ENCODE data around the gene DNMT3B.
"Not testable (repeated sequence)": the region's sequence is repeated elsewhere in the genome, so short reads cannot be mapped to it uniquely, and the experiment has no call there.

DNMT3B gene

DNA sequence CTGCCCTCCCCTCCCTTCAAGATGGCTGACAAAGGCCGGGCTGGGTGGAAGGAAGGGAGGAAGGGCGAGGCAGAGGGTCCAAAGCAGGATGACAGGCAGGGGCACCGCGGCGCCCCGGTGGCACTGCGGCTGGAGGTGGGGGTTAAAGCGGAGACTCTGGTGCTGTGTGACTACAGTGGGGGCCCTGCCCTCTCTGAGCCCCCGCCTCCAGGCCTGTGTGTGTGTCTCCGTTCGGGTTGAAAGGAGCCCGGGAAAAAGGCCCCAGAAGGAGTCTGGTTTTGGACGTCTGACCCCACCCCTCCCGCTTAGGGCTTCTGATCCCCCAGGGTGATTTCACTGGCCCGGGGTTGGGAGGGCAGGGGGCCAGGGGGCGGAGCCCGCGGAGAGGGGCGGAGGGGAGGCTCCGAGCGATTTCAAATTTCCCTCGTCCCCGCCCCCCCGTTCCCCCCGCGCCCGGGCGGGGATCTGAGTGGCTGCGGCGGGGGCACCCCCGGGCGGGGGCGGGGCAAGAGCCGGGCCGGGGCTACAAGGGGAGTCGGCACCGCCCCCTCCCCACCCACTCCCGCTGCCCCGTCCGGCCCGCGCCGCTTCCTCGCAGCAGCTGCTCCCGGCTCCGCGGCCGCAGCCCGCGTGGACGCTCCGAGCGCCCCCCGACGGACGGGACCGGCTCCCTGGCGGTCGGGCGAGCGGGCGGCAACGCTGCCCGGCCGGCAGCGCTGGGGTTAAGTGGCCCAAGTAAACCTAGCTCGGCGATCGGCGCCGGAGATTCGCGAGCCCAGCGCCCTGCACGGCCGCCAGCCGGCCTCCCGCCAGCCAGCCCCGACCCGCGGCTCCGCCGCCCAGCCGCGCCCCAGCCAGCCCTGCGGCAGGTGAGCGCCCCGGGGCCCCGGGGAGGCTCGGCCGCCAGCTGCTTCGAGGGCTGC, at the start of gene DNMT3B:
DNMT3B (plus strand) TSS at position 555 of the 923 bp plus-strand sequence. CDS start 17,939 bp downstream, outside the sequence.
- DNase-seq, result no peak

- DNase-seq, result no peak
These were observed 43.3 kb upstream of the DNMT3B start for GRCh38 chr20:32718749-32719348.

GRCh38 chr20:32727683-32728082, 34.5 kb upstream of the DNMT3B start:
- no peak for DNase-seq

GRCh38 chr20:32728435-32728834, 33.8 kb upstream of the DNMT3B start:
- not testable (repeated sequence) for DNase-seq

DNA sequence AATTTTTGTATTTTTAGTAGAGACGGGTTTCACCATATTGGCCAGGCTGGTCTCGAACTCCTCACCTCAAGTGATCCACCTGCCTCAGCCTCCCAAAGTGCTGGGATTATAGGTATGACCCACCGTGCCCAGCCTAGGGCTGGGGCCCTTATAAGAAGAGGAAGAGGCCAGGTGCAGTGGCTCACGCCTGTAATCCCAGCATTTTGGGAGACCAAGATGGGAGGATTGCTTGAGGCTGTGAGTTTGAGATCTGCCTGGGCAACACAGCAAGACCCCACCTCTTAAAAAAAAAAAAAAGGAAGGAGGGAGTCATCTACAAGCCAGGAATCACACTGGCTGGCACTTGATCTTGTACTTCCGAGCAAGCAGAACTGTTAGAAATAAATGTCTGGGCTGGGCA, 32.9 kb upstream of the DNMT3B start:
- not testable (repeated sequence) for DNase-seq

DNA sequence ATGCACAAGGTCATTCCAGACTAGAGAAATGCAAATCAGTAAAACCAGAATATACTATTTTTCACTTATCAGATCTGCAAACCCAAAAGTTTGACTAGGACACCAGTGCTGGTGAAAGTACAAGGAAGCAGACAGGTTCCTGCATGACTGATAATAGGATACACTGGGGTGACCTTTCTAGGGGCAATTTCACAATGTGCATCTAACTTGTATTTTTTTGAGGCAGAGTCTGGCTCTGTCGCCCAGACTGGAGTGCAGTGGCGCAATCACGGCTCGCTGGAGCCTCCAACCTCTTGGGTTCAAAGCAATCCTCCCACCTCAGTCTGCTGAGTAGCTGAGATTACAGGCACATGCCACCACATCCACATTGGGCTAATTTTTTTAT, 30.3 kb upstream of the DNMT3B start:
- no peak for DNase-seq

DNA sequence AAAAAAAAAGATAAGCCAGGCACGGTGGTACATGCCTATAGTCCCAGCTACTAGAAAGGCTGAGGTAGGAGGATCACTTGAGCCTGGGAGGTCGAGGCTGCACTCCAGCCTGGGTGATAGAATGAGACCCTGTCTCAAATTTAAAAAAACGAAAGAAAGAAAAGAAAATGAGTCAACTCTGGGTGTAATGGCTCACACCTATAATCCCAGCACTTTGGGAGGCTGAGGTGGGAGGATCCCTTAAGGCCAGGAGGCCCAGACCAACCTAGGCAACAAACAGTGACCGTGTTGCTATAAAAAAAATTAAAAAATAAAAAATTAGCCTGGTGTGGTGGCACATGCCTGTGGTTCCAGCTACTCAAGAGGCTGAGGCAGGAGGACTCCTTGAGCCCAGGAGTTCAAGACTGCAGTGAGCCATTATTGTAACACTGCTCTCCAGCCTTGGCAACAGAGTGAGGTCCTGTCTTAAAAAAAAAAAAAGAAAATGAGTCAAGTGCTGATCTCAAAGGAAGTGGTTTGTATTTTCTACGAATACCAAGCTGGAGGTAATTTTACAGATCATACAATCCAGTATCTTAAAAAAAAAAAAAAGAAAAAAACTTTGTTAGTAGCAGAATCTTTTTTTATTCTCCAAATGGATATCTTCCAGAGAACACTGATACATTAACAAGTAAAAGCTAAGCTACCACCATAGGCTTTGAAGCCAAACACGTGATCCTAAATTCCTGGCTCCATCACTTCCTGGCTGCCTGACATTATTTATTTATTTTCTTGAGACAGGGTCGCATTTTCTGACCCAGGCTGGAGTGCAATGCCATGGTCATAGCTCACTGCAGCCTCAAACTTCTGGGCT, 24.6 kb upstream of the DNMT3B start:
- DNase-seq, result no peak

GRCh38 chr20:32741151-32741550, 21.0 kb upstream of the DNMT3B start:
- DNase-seq, result no peak

- DNase-seq, result no peak
These were observed 19.6 kb upstream of the DNMT3B start for GRCh38 chr20:32742322-32743236.

- DNase-seq, result no peak
These were observed 18.7 kb upstream of the DNMT3B start, which contains the start of gene COMMD7 for GRCh38 chr20:32743237-32744112. Gene COMMD7, minus strand, starts transcription at chr20:32743467. Its CDS starts 76 bp downstream, at chr20:32743391.

GRCh38 chr20:32749914-32750637, 12.1 kb upstream of the DNMT3B start:
- no peak for DNase-seq

DNA sequence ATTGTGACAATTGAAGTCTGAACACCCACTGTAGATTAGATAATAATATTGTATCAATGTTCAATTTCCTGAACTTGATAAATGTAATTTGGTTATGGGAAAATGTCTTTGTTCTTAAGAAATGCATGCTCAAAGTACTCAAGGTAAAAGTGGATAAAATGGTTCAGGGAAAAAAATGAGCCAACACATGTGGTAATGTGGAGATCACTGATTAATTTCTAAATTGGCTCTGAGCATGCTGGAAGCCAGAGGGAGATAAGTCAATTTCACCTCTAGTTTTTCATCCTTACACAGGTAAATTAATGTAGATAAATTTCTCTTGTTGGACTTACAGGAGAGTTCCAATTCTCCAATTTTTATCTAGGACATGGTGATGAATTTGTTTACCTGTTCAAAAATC, 10.9 kb upstream of the DNMT3B start:
- no peak for DNase-seq

GRCh38 chr20:32751702-32752457, 10.3 kb upstream of the DNMT3B start:
- no peak for DNase-seq

DNA sequence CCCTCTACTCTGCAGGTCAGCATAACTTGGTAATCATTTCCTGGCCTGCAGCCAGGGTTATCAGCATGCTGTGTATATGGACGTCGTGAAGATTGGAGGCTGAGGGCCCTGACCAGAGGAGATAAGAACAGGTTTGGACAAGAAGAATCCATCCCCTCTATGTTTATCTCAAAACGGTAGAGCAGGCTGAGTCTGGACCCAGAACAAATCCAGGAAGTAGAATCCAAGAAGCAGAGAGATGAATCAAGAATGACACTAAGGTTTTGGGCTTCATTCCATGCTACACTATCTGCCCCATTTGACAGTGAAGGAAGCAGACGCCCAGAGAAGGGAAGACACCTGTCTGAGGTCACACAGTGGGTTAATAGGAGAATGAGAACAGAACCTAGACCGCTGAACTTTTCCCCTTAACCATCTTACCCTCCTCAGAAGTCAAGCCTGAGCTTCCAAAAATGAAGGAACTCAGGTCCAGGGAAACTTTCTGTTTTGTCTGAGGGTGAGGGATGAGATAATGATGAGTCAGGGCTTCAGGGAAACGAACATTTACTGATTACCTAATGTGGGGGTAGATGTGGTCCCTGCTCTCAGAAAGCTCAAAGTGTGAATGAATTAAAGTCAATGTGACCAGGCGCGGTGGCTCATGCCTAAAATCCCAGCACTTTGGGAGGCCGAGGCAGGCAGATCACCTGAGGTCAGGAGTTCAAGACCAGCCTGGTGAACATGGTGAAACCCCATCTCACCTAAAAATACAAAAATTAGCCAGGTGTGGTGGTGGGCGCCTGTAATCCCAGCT, 9.5 kb upstream of the DNMT3B start:
- DNase-seq, result no peak

DNA sequence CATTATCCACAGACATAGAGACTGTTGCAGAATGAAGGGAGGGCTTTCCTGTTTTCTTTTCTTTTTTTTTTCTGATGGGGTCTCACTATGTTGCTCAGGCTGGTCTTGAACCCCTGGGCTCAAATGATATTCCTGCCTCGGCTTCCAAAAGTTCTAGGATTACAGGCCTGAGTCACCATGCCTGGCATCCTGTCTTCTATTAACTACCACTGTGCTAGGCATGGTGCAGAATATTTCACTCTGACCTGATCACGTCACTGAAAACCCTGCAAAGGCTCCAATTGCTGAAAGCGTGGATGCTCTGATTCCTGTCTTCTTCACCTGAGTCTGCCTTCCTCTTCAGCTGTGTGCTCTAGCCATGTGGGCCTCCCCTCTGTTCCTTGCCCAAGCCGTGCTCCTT, 8.5 kb upstream of the DNMT3B start:
- no peak for DNase-seq

DNA sequence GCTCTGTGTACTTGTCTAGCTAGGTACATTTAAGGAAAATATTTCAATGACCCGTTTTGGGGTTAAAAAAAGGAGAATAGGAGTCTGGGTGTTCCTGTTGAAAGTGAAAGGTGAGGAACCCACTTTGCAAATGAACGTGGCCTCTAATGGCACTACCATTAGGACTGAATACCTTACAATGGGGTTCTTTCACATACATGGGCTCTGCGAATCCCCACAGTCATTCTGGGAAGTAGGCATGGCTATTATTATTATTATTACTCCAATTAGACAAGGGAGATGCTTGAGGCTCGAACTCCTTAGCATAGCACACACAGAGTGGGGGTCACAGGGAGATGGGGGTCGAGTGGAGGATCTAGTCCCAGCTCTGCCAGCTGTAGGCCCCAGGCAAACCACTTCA, 6.0 kb upstream of the DNMT3B start:
- DNase-seq, result no peak

DNA sequence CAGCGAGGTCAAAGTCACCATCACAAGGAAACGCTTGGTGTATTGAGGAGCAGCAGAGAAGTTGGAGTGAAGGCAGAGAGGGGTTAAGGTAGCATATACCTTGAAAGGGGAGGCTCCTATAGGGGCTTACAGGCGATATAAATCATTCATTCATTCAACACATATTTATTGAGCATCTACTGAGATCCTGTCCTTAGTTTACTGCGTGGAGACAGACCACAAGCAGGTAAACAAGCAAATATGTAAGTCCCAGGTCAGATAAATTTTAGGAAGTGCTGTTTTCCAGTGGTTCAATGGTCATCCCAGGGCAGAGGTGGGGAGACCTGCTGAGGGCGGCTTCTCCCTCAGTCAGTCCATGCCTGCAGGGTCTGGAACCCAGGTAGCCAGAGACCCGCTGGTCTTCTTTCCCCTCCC, 761 bp upstream of the DNMT3B start:
- DNase-seq, result no peak

DNA sequence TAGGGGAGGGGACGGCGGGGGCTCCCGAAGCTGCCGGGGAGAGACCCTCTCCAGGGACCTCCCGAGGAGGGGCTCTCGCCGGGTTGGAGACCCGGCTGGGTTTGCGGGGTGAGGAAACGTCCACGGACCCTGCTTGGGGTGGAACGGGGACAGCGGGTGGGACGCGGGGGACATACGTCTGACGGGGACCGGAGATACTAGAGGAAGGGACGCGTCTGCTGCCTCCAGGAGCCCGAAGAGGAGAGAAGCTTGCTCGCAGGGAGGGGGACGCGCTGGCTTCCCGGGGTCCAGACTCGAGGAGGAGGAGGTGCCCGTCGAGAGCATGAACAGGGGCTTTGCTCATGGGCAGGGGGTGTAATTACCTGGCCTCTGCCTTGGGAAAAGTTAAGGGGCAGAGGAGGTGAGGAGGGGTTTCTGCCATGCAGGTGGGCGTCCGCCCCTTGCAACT, 593 bp downstream of the DNMT3B start:
- no peak for DNase-seq
